ENCODE results near the gene ADGRG6.

Gene ADGRG6

GRCh38 chr6:142335415-142335814 is 33.6 kb downstream of the ADGRG6 start:
- Histone ChIP-seq H3K36me3 (ENCODE audit: low read length) (no peaks in the 10 kb centered on the region), H3K9me2 (replicated peaks; ENCODE audit: insufficient read depth, low read length) (no peaks in the 10 kb centered on the region), H3K27ac (ENCODE audit: low read depth, low read length) (no peak overlapping the region), H3F3A (ENCODE audit: insufficient read depth) (no peaks in the 10 kb centered on the region), H3K79me2 (ENCODE audit: insufficient read depth, low read length) (no peaks in the 10 kb centered on the region), H3K27me3 (ENCODE audit: low read length) (no peaks in the 10 kb centered on the region), H3K9me3 (ENCODE audit: insufficient read depth, low read length) (no peaks in the 10 kb centered on the region), H4K20me1 (ENCODE audit: low read depth, low read length) (no peaks in the 10 kb centered on the region), H3K9ac (ENCODE audit: low read length) (no peak overlapping the region), H3K4me2 (ENCODE audit: low read depth, low read length, poor library complexity, severe bottlenecking) (no peak overlapping the region), H2AFZ (ENCODE audit: low read depth, low read length, severe bottlenecking) (no peak overlapping the region), H3K4me3 (ENCODE audit: insufficient read depth, low read length, poor library complexity, severe bottlenecking) (no peak overlapping the region)
- TF ChIP-seq CTCF (IDR thresholded peaks at IDR 0.05; ENCODE audit: insufficient read depth, low read length, poor library complexity, severe bottlenecking) = no peak
- TF ChIP-seq EZH2phosphoT487 (conservative IDR thresholded peaks at IDR 0.05; ENCODE audit: low read length) = no peak

GRCh38 chr6:142336183-142336582 is 34.4 kb downstream of the ADGRG6 start:
- H3K27ac ChIP-seq (ENCODE audit: low read depth, low read length) = no peak overlapping the region

GRCh38 chr6:142336787-142337186 is 35.0 kb downstream of the ADGRG6 start:
- Histone ChIP-seq H3K36me3 (ENCODE audit: low read length) (no peaks in the 10 kb centered on the region), H3K27ac (ENCODE audit: low read depth, low read length) (no peak overlapping the region), H3F3A (ENCODE audit: insufficient read depth) (no peaks in the 10 kb centered on the region), H3K27me3 (ENCODE audit: low read length) (no peaks in the 10 kb centered on the region), H3K9me2 (replicated peaks; ENCODE audit: insufficient read depth, low read length) (no peaks in the 10 kb centered on the region), H3K4me2 (ENCODE audit: low read depth, low read length, poor library complexity, severe bottlenecking) (no peak overlapping the region), H3K9me3 (ENCODE audit: insufficient read depth, low read length) (no peaks in the 10 kb centered on the region), H3K4me3 (ENCODE audit: insufficient read depth, low read length, poor library complexity, severe bottlenecking) (no peak overlapping the region), H2AFZ (ENCODE audit: low read depth, low read length, severe bottlenecking) (no peak overlapping the region), H3K9ac (ENCODE audit: low read length) (no peak overlapping the region), H3K79me2 (ENCODE audit: insufficient read depth, low read length) (no peaks in the 10 kb centered on the region), H4K20me1 (ENCODE audit: low read depth, low read length) (no peaks in the 10 kb centered on the region)
- TF ChIP-seq CTCF (IDR thresholded peaks at IDR 0.05; ENCODE audit: insufficient read depth, low read length, poor library complexity, severe bottlenecking) (no peak), EZH2phosphoT487 (conservative IDR thresholded peaks at IDR 0.05; ENCODE audit: low read length) (no peak)

More at GRCh38 chr6:142336183-142336582, 34.4 kb downstream of the ADGRG6 start:
- Histone ChIP-seq H2AFZ (ENCODE audit: low read depth, low read length, severe bottlenecking) (no peak overlapping the region), H3K79me2 (ENCODE audit: insufficient read depth, low read length) (no peaks in the 10 kb centered on the region), H3K4me2 (ENCODE audit: low read depth, low read length, poor library complexity, severe bottlenecking) (no peak overlapping the region), H3K4me3 (ENCODE audit: insufficient read depth, low read length, poor library complexity, severe bottlenecking) (no peak overlapping the region), H3K27me3 (ENCODE audit: low read length) (no peaks in the 10 kb centered on the region), H3K9me2 (replicated peaks; ENCODE audit: insufficient read depth, low read length) (no peaks in the 10 kb centered on the region), H3K36me3 (ENCODE audit: low read length) (no peaks in the 10 kb centered on the region), H3K9me3 (ENCODE audit: insufficient read depth, low read length) (no peaks in the 10 kb centered on the region), H3K9ac (ENCODE audit: low read length) (no peak overlapping the region), H3F3A (ENCODE audit: insufficient read depth) (no peaks in the 10 kb centered on the region), H4K20me1 (ENCODE audit: low read depth, low read length) (no peaks in the 10 kb centered on the region)
- TF ChIP-seq EZH2phosphoT487 (conservative IDR thresholded peaks at IDR 0.05; ENCODE audit: low read length) (no peak), CTCF (IDR thresholded peaks at IDR 0.05; ENCODE audit: insufficient read depth, low read length, poor library complexity, severe bottlenecking) (no peak)
